HEK293 (cell line): ENCODE data around the gene MACF1.

Source experiments
- CTCF ChIA-PET: fragments of 350-600 bp; formaldehyde crosslinking; extraction: SDS; loops from one replicate; lab custom pipeline; 2021; ENCODE audit warnings: antibody characterized with exemption; lab: Yijun Ruan, JAX
- POLR2A ChIA-PET: fragments of 300-600 bp; formaldehyde crosslinking; extraction: SDS; loops from one replicate; lab custom pipeline; 2020; ENCODE audit warnings: antibody characterized with exemption, inconsistent platforms; lab: Yijun Ruan, JAX
- H3K27ac ChIP-seq: fragments of 200-500 bp; sonication (Bioruptor generic); 2 replicates; pipeline ENCODE4 v1.5.1; 2014; ENCODE audit warnings: low read depth, low read length, control low read depth, inconsistent platforms; ENCODE audit errors: extremely low read depth
- H3K36me3 ChIP-seq, 2 experiments: fragments of 200-500 bp in 1 of 2; sonication (Bioruptor generic) in 1 of 2; 1 replicate in 1 of 2; 2 replicates in 1 of 2; pipeline ENCODE4 v1.5.1; 2014 to 2017; ENCODE audit warnings: inconsistent platforms in 2 of 2, low read length in 2 of 2; ENCODE audit not compliant: control insufficient read depth in 2 of 2, insufficient read depth in 1 of 2
- H3K4me1 ChIP-seq: fragments of 200-500 bp; sonication (Bioruptor generic); 2 replicates; pipeline ENCODE4 v1.5.1; 2014; ENCODE audit warnings: mild to moderate bottlenecking, low read length, inconsistent platforms; ENCODE audit not compliant: control insufficient read depth, insufficient read depth
- H3K4me3 ChIP-seq: 2 replicates; pipeline ENCODE4 v1.5.1; 2011; ENCODE audit warnings: low read depth, mild to moderate bottlenecking, control low read depth, low read length, moderate library complexity
- H3K9me3 ChIP-seq: fragments of 200-500 bp; sonication (Bioruptor generic); 2 replicates; pipeline ENCODE4 v1.5.1; 2014; ENCODE audit warnings: low read depth, low read length, inconsistent platforms; ENCODE audit not compliant: control insufficient read depth, insufficient read depth
- GLIS1 ChIP-seq: fragments of 450-650 bp; formaldehyde crosslinking; IDR thresholded peaks from 2 replicates; pipeline ENCODE4 v1.5.1; 2016; ENCODE audit warnings: missing biosample characterization, missing genetic modification characterization
- KLF16 ChIP-seq: fragments of 450-650 bp; formaldehyde crosslinking; IDR thresholded peaks from 2 replicates; pipeline ENCODE4 v1.5.1; 2017; ENCODE audit warnings: missing biosample characterization, missing genetic modification characterization
- KLF9 ChIP-seq: fragments of 450-650 bp; formaldehyde crosslinking; IDR thresholded peaks from 2 replicates; pipeline ENCODE4 v1.5.1; 2016; ENCODE audit warnings: missing biosample characterization, missing genetic modification characterization, low read depth
- MYNN ChIP-seq: fragments of 450-650 bp; formaldehyde crosslinking; IDR thresholded peaks from 2 replicates; pipeline ENCODE4 v1.5.1; 2016; ENCODE audit warnings: missing biosample characterization, missing genetic modification characterization, borderline replicate concordance
- SCRT2 ChIP-seq: fragments of 450-650 bp; formaldehyde crosslinking; IDR thresholded peaks from 2 replicates; pipeline ENCODE4 v1.5.1; 2016; ENCODE audit warnings: missing biosample characterization, missing genetic modification characterization
- ZBTB8A ChIP-seq: fragments of 450-650 bp; formaldehyde crosslinking; IDR thresholded peaks from 2 replicates; pipeline ENCODE4 v1.5.1; 2016; ENCODE audit warnings: missing biosample characterization, missing genetic modification characterization
- ZFP41 ChIP-seq: fragments of 450-650 bp; formaldehyde crosslinking; IDR thresholded peaks from 2 replicates; pipeline ENCODE4 v1.5.1; 2016; ENCODE audit warnings: missing biosample characterization, missing genetic modification characterization, borderline replicate concordance
- ZNF132 ChIP-seq: fragments of 450-650 bp; formaldehyde crosslinking; IDR thresholded peaks from 2 replicates; pipeline ENCODE4 v1.5.1; 2017; ENCODE audit warnings: missing biosample characterization, missing genetic modification characterization, borderline replicate concordance
- ZNF184 ChIP-seq: fragments of 450-650 bp; IDR thresholded peaks from 2 replicates; pipeline ENCODE4 v1.5.1; 2018; ENCODE audit warnings: missing biosample characterization, mild to moderate bottlenecking, missing genetic modification characterization
- ZNF274 ChIP-seq, 2 experiments: fragments of 200-500 bp in 1 of 2; fragments of 450-650 bp in 1 of 2; sonication (Bioruptor generic) in 1 of 2; formaldehyde crosslinking in 1 of 2; IDR thresholded peaks; 2 replicates each; pipeline versions ENCODE4 v1.5.1 to v1.6.1; 2014 to 2016; ENCODE audit warnings: borderline replicate concordance in 1 of 2, inconsistent platforms in 1 of 2, low read length in 1 of 2, missing biosample characterization in 1 of 2, missing genetic modification characterization in 1 of 2
- ZNF530 ChIP-seq: fragments of 450-650 bp; formaldehyde crosslinking; IDR thresholded peaks from 2 replicates; pipeline ENCODE4 v1.5.1; 2016; ENCODE audit warnings: low read depth, missing biosample characterization, missing genetic modification characterization
- ZNF549 ChIP-seq: fragments of 450-650 bp; IDR thresholded peaks from 2 replicates; pipeline ENCODE4 v1.5.1; 2018; ENCODE audit warnings: missing biosample characterization, missing genetic modification characterization, mild to moderate bottlenecking, inconsistent platforms, moderate library complexity
- ZNF555 ChIP-seq: fragments of 450-650 bp; formaldehyde crosslinking; conservative IDR thresholded peaks from 2 replicates; pipeline ENCODE4 v1.5.1; 2017; ENCODE audit warnings: missing biosample characterization, mild to moderate bottlenecking, missing genetic modification characterization, inconsistent platforms
- ZNF626 ChIP-seq: fragments of 450-650 bp; sonication (Bioruptor Pico); formaldehyde crosslinking; IDR thresholded peaks from 2 replicates; pipeline ENCODE4 v1.5.1; 2018; ENCODE audit warnings: missing biosample characterization, missing genetic modification characterization, inconsistent platforms
- ZNF629 ChIP-seq: fragments of 450-650 bp; formaldehyde crosslinking; IDR thresholded peaks from 2 replicates; pipeline ENCODE4 v1.5.1; 2017; ENCODE audit warnings: missing biosample characterization, missing genetic modification characterization
- ZNF645 ChIP-seq: fragments of 450-650 bp; formaldehyde crosslinking; IDR thresholded peaks from 2 replicates; pipeline ENCODE4; 2016; ENCODE audit warnings: missing biosample characterization, missing genetic modification characterization
- ZNF654 ChIP-seq: fragments of 450-650 bp; formaldehyde crosslinking; IDR thresholded peaks from 2 replicates; pipeline ENCODE4 v1.5.1; 2016; ENCODE audit warnings: low read depth, missing biosample characterization, missing genetic modification characterization
- ZNF670 ChIP-seq: fragments of 450-650 bp; formaldehyde crosslinking; IDR thresholded peaks from 2 replicates; pipeline ENCODE4 v1.5.1; 2016; ENCODE audit warnings: missing biosample characterization, missing genetic modification characterization, low read depth
- TF ChIP-seq, protein P1 (sequence below): fragments of 450-650 bp; formaldehyde crosslinking; IDR thresholded peaks from 2 replicates; pipeline ENCODE4 v1.5.1; 2017; ENCODE audit warnings: missing biosample characterization, missing genetic modification characterization
- TF ChIP-seq, protein P2 (sequence below): fragments of 450-650 bp; formaldehyde crosslinking; IDR thresholded peaks from 2 replicates; pipeline ENCODE4 v1.5.1; 2016; ENCODE audit warnings: missing biosample characterization, missing genetic modification characterization
- TF ChIP-seq, protein P3 (sequence below): fragments of 450-650 bp; formaldehyde crosslinking; IDR thresholded peaks from 2 replicates; pipeline ENCODE4 v1.5.1; 2016; ENCODE audit warnings: missing biosample characterization, missing genetic modification characterization

Gene MACF1

DNA sequence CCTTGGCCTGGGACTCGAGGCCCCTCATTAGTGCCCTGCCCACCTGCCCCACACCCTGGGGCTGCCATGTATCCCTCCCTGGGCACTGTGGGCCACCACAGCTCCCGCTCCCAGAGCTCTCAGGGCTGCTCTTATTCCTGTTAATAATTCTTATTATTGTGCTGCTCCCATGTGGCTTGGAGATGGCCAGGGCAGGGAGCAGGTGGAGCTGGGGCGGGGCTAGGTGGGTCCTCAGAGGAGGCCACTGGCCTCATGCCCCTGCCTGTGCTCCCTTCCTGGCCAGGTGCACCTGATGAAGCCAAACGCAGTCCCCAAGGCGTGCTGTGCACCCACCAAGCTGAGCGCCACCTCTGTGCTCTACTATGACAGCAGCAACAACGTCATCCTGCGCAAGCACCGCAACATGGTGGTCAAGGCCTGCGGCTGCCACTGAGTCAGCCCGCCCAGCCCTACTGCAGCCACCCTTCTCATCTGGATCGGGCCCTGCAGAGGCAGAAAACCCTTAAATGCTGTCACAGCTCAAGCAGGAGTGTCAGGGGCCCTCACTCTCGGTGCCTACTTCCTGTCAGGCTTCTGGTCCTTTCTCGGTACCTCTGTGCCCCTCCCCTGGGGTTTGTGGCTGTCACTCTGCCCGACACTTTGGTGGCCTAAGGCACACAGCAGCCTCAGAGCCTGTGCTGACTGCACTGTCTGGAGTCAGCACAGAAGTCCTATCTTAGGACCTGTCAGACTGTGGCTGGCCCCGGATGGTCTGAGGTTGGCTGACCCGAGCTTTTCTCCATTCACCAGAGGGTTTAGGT is 321.1 kb downstream of the MACF1 start:
- H3K9me3 ChIP-seq, result no peaks in the 10 kb centered on the region
- H3K4me3 ChIP-seq, result no peak overlapping the region
- CTCF ChIA-PET, result interaction anchor here (0.6 to 1.2 kb wide), 2 partner anchors 13 to 432 kb away, joined by 5 to 9 read pairs; no protein-coding TSS in a partner anchor
- TF ChIP-seq ZBTB8A (no peak), GLIS1 (0 out of 2 replicates have a peak, but pooled peaks have one; percentile 1), ZNF645 (no peak)
- POLR2A ChIA-PET, result no interaction called here
- peaks cover 0 to 35% of the 10 kb centered on the region in 2 experiments; a peak in 1 of 3 replicates for H3K36me3 ChIP-seq
- no peak overlapping the region for H3K27ac ChIP-seq
- no peaks in the 10 kb centered on the region for H3K4me1 ChIP-seq

- TF ChIP-seq GLIS1, result no peak
- TF ChIP-seq KLF16 (tag by site-specific recombination), result no peak
- no peak for TF ChIP-seq ZNF629 (tag by site-specific recombination)
- TF ChIP-seq ZNF670 (tag by site-specific recombination), result no peak
- TF ChIP-seq ZNF654 (tag by site-specific recombination), result no peak
- TF ChIP-seq ZBTB8A, result no peak
- no peak for TF ChIP-seq ZFP41 (tag by site-specific recombination)
- no peak for TF ChIP-seq ZNF549
- TF ChIP-seq SCRT2 (tag by site-specific recombination), result no peak
- TF ChIP-seq ZNF530 (tag by site-specific recombination), result no peak
- no peak for TF ChIP-seq ZNF555 (tag by site-specific recombination)
- TF ChIP-seq ZNF132 (tag by site-specific recombination), result no peak
- no peak for TF ChIP-seq ZNF626 (tag by site-specific recombination)
- TF ChIP-seq ZNF274 (IDR thresholded peaks at IDR 0.05; ENCODE audit: low read length), result no peak
- TF ChIP-seq ZNF274 (tag by site-specific recombination; IDR thresholded peaks at IDR 0.05; ENCODE audit: borderline replicate concordance), result no peak
- no peak for TF ChIP-seq MYNN
- TF ChIP-seq, protein P1, sequence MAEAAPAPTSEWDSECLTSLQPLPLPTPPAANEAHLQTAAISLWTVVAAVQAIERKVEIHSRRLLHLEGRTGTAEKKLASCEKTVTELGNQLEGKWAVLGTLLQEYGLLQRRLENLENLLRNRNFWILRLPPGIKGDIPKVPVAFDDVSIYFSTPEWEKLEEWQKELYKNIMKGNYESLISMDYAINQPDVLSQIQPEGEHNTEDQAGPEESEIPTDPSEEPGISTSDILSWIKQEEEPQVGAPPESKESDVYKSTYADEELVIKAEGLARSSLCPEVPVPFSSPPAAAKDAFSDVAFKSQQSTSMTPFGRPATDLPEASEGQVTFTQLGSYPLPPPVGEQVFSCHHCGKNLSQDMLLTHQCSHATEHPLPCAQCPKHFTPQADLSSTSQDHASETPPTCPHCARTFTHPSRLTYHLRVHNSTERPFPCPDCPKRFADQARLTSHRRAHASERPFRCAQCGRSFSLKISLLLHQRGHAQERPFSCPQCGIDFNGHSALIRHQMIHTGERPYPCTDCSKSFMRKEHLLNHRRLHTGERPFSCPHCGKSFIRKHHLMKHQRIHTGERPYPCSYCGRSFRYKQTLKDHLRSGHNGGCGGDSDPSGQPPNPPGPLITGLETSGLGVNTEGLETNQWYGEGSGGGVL, result no peak
- TF ChIP-seq ZNF184 (tag by site-specific recombination), result no peak
- TF ChIP-seq, protein P2, sequence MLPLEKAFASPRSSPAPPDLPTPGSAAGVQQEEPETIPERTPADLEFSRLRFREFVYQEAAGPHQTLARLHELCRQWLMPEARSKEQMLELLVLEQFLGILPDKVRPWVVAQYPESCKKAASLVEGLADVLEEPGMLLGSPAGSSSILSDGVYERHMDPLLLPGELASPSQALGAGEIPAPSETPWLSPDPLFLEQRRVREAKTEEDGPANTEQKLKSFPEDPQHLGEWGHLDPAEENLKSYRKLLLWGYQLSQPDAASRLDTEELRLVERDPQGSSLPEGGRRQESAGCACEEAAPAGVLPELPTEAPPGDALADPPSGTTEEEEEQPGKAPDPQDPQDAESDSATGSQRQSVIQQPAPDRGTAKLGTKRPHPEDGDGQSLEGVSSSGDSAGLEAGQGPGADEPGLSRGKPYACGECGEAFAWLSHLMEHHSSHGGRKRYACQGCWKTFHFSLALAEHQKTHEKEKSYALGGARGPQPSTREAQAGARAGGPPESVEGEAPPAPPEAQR (tag by site-specific recombination), result no peak
- TF ChIP-seq, protein P3, sequence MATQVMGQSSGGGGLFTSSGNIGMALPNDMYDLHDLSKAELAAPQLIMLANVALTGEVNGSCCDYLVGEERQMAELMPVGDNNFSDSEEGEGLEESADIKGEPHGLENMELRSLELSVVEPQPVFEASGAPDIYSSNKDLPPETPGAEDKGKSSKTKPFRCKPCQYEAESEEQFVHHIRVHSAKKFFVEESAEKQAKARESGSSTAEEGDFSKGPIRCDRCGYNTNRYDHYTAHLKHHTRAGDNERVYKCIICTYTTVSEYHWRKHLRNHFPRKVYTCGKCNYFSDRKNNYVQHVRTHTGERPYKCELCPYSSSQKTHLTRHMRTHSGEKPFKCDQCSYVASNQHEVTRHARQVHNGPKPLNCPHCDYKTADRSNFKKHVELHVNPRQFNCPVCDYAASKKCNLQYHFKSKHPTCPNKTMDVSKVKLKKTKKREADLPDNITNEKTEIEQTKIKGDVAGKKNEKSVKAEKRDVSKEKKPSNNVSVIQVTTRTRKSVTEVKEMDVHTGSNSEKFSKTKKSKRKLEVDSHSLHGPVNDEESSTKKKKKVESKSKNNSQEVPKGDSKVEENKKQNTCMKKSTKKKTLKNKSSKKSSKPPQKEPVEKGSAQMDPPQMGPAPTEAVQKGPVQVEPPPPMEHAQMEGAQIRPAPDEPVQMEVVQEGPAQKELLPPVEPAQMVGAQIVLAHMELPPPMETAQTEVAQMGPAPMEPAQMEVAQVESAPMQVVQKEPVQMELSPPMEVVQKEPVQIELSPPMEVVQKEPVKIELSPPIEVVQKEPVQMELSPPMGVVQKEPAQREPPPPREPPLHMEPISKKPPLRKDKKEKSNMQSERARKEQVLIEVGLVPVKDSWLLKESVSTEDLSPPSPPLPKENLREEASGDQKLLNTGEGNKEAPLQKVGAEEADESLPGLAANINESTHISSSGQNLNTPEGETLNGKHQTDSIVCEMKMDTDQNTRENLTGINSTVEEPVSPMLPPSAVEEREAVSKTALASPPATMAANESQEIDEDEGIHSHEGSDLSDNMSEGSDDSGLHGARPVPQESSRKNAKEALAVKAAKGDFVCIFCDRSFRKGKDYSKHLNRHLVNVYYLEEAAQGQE (tag by site-specific recombination), result no peak
- no peak for TF ChIP-seq KLF9 (tag by site-specific recombination)
- TF ChIP-seq, all 188 proteins: peak for 0
- Histone ChIP-seq H3K4me1 (no peaks in the 10 kb centered on the region), H3K36me3 (peaks cover 0 to 43% of the 10 kb centered on the region in 2 experiments; a peak in 1 of 3 replicates), H3K27ac (no peak overlapping the region), H3K4me3 (no peak overlapping the region), H3K9me3 (no peaks in the 10 kb centered on the region)
- ChIA-PET CTCF (interaction anchor here (1.2 kb wide), 1 partner anchor 12 kb away, joined by 9 read pairs; no protein-coding TSS in a partner anchor), POLR2A (interaction anchor here (0.7 kb wide), 2 partner anchors 477 to 1583 kb away, joined by 3 read pairs; no protein-coding TSS in a partner anchor)
Observed at GRCh38 chr1:39526466-39527189, 322.1 kb downstream of the MACF1 start.
